GM21619 (cell line): ENCODE measurements around the gene CDX2.

Experiments used
- ATAC-seq: cut with Tn5 transposase; IDR thresholded peaks from one replicate; pipeline ENCODE4 v1.9.1; 2021; ENCODE audit not compliant: unreplicated experiment

CDX2 gene

DNA sequence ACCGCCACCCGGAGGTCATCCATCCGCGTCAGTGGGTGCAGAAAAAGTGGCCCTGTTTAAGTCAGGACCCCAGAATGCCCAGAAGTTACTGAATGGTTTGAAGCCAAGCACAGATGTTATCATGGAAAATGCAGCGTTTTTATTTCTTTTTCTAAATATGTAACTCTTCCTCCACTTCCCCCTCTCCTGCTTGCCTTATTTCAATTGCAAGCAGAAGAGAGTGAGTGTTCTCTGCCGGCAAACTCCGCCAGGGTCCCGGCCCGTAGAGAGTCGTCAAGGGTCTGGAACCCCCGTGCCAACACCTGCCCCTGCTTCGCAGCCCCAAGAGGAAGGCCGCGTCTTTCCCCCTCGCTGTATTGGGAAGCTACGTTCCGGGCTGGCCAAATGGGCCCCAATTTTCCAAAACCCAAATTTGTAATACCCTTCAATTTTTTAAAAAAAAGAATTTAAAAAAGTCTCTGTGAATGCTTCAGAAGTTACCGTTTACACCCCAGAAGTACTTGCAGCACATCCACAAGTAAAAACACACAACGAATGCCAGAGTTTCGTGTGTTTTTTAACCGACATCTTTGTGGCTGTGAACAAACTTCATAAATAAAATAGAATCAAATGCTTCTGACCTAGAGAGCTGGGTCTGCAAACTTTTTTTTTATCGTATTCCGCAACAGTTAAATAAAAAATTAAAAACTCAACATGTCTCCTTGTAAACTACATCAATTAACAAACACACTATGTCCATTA is 50.0 kb downstream of the CDX2 start:
- no peak for ATAC-seq

DNA sequence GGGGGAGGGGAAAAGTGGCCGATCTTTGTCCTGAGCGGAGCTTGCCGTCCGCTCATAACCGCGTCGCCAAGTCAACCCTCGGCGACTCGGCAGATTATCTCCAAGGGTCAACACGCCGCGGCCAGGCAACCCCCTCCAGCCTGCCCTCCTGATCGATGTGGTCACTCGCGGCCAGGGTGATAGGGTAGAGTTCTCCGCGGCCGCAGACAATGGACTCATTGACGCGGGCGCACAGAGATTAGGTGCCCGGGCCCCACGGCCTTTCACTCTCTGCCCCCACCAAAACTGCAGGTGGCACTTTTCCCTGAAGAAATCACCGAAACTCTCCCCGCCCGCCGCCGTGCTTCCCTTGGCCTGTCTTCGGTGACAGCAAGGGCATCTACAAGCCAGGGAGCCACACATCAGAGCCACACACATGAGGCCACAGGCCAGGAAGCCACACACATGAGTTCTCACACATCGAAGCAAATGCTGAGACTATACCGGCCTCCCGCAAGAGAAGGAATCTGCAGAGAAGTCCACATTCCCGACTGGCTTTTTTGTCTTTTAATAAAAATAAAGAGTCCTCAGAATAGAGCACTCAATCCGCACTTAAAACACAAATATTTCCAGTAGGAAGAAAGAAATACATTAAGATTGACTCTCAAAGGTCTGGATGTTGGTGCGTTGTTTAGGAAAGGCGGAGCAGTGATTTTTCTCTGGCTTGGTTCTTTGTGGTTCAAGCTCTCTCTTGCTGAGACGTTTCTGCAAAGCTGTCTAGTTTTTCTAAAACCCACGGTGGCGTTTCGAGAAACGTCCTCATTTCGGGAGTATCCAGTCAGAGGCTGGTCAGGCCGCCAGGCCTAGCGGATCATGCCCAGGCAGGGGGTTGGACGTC is 50.8 kb downstream of the CDX2 start:
- ATAC-seq = no peak

DNA sequence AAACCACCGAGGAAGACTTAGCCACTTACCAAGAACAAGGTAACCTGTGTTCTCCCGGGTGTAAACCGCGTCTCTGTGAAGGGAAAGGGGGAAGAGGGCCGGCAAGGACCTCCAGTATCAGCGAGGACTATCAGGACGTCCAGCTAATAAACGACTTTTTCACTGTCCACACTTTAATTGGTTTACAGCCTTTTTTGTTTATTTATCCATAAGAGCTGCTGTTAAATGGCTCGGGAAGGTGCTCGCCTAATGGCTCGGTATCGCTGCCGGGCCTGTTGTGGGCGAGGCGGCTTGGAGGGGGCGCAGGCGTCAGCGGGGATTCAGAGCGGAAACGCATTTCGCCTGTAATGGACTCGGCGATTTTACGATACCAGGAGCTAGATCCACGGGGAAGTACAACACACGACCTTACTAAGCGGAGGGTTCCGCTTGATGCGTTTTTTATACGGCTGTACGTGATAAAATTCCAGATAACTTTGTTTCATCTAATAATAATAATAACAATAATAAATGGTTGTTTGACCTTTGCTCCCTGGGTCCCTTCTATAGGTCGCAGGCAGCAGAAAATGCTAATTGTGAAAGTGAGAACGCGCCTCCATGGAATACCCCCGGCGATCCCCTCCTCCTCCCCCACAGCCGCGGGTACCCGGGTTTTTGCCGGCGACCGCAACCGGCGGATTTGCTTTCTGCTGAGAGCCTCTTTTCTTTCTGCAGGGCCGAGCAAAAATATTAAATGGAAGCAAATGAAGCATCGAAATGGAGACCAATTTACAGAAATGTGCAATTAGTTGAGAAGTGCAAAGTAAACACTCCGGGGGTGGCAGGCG is 51.8 kb downstream of the CDX2 start:
- no peak for ATAC-seq

DNA sequence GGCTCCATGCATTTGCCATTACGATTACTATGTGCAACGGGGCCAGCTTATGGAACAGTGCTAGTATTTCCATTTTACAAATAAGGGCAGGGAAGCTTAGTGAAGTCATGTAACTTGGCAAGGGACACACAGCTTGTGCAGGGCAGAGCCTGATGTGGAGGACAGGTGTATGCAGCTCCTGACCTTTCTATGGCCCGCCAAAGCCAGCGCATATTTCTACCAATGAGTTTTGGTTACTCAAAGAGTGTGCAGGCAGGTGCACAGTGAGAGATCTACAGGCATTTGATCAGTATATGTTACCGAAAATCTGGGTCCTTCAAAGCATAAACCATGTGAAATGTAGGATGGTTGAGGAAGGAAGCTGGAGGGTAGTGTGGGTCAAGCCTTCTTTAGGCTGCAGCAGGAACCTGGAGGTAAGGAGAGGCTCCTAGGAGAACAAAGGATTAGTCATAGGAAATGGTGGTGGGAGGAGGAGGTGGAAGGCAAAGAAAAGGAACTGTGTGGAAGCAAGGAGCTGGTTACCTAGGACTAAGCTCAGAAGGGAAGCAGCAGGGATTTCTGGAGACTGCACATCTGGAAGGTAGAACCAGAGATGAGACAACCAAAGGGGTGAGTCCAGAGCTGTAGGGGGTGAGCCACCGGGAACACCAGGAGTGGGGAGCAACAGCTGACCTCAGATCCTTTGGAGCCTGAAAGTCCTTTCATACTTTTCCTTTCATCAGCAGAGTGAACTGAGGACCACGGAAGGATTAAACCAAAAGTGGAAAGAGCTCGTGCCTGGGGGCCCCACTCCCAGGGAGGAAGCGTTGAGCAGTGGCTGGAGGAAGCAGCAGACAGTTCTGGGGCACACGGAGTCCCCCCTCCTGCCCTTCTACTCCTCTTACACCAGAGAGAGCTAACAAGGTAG is 53.6 kb downstream of the CDX2 start:
- no peak for ATAC-seq

DNA sequence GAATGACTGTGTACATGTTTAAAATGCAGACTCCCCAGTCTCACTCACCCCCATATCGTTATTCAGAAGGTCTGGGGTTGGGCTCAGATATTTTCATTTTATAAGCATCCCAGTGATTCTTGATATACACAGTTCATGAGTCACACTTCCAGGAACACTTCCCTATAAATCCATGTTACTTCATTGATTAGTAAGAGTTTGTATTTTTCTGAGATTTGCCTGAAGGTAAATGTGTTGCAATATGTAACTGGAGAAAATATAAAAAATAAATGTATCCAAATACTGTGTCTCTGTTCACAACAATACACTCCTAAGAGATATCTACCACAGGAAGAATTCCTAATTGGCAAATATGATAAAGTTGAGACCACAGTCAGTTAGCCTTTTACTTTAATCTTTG is 56.0 kb downstream of the CDX2 start:
- no peak for ATAC-seq

DNA sequence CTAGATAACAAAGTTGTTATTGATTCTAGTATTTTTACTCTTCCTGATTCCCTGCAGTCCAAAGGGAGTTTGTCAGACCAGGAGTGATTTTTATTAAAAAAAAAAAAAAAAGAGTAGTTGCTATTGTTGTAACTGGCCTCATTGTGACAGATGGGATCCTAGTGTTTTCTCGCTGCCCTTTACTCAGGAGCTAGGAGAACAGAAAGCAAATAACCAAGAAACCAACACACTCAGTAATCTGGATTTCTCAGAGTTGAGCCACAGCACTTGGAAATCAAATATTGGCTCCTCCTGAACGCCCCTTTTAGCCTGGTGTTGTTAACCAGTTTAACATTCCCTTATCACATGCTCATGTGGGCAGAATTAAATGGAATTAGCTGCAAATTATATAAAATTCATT is 57.6 kb downstream of the CDX2 start:
- ATAC-seq = no peak
